HK-2 (cell line): ENCODE data around the gene CARM1.
"Not testable (repeated sequence)": the region's sequence is repeated elsewhere in the genome, so short reads cannot be mapped to it uniquely, and the experiment has no call there.

Experiments used
- DNase-seq: peaks from one replicate; pipeline ENCODE4 v3.0.0-alpha.2; 2018; ENCODE audit not compliant: unreplicated experiment

The CARM1 gene

DNA sequence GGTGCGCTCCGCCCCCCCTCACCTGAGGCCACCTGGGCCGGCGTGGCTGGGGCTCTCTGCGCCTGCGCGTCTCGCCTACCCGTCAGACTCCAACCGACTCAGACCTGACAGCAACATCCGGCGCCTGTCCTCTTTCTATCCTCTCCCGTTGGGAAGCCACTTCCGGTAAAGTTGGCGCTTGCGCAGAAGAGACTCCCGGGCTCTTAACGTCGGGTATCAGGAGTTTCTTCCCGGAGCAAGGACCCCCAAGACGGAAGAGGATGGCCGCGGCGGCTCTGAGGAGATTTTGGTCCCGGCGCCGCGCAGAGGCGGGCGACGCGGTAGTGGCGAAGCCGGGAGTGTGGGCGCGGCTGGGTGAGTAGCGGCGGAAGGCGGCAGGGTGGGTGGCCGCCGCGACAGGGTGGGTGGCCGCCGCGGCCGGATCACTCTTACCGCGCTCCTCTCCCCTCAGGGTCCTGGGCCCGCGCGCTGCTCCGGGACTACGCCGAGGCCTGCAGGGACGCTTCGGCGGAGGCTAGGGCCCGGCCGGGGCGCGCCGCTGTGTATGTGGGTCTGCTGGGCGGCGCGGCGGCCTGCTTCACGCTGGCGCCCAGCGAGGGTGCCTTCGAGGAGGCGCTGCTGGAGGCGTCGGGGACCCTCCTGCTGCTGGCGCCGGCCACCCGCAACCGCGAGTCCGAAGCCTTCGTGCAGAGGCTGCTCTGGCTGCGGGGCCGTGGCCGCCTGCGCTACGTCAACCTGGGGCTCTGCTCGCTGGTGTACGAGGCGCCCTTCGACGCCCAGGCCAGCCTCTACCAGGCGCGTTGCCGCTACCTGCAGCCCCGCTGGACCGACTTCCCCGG, 57.4 kb downstream of the CARM1 start, which contains the start of the genes TIMM29 and YIPF2:
TIMM29 (plus strand) TSS at position 249 of the 839 bp plus-strand sequence; CDS start at position 261, 12 bp downstream.
YIPF2 (minus strand) TSS at position 77 of the 839 bp plus-strand sequence. CDS start 229 bp downstream, outside the sequence.
- peak; percentile 98 for DNase-seq

DNA sequence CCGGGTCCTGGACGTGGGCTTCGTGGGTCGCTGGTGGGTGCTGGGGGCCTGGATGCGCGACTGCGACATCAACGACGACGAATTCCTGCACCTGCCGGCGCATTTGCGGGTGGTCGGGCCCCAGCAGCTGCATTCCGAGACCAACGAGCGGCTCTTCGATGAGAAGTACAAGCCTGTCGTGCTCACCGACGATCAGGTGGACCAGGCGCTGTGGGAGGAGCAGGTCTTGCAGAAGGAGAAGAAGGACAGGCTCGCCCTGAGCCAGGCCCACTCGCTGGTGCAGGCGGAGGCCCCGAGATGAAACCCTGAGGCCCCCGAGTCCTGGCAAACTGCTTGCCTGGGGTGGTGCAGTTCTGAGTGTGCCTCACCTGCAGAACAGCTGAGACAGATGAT, 58.0 kb downstream of the CARM1 start:
- no peak for DNase-seq

DNA sequence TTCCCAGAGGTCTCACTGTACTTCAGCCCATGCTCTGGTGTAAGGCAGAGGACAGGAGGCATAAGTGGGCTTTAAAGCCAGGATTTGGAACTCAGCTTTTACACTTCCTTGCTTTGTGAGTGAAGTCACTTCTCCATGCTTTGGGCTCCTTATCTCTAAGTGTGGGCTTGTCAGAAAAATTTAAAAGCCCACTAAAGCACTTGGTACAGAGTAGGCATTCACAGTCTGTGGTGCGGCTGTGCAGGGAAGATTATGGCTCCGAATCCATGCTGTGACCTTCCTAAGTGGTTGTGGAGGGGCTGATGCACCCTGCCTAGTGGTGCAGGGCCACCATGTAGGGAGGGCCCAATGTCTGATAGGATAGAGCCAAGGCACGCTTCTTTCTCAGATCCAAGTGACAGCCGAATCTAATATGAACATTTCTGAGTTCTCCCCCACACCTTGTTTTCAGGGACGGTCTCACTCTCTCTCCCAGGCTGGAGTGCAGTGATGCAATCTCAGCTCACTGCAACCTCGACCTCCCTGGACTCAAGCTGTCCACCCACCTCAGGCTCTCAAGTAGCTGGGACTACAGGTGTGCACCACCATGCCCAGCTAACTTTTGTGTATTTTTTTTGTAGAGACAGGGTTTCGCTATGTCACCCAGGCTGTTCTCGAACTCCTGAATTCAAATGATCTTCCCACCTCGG, 64.2 kb downstream of the CARM1 start:
- DNase-seq: no peak

DNA sequence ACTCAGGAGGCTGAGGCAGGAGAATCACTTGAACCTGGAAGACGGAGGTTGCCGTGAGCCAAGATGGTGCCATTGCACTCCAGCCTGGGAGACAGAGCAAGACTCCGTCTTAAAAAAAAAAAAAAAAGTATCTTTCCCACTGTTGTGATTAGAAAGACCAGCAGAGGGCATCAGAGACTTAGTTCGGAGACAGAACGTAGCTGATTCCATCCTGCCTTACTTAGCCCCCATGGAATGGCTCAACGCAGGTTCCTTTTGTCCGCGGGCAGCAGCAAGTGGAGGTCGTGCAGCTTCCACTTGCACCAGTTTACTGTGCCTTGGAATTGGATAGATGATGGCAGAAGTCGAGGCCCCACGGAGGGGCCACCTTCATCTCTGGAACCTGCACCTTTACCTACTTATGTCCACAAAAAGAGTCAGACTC, 65.3 kb downstream of the CARM1 start:
- no peak for DNase-seq

DNA sequence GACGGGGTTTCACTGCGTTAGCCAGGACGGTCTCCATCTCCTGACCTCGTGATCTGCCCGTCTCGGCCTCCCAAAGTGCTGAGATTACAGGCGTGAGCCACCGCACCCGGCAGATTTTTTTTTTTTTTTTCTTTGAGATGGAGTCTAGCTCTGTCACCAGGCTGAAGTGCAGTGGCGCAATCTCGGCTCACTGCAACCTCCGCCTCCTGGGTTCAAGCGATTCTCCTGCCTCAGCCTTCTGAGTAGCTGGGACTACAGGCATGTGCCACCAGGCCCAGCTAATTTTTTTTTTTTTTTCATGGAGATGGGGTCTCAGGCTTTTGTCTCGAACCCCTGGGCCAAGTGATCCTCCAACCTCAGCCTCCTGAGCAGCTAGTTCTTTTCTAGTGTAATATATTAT, 70.3 kb downstream of the CARM1 start:
- not testable (repeated sequence) for DNase-seq

DNA sequence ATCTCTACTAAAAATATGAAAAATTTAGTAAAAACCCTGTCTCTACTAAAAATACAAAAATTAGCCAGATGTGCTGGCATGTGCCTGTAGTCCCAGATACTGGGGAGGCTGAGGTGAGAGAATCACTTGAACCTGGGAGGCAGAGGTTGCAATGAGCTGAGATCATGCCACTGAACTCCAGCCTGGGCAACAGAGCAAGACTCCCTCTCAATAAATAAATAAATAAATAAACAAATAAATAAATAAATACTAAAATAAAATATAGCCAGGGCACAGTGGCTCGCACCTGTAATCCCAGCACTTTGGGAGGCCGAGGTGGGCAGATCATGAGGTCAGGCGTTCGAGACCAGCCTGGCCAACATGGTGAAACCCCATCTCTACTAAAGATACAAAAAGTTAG, 72.1 kb downstream of the CARM1 start:
- DNase-seq: not testable (repeated sequence)

DNA sequence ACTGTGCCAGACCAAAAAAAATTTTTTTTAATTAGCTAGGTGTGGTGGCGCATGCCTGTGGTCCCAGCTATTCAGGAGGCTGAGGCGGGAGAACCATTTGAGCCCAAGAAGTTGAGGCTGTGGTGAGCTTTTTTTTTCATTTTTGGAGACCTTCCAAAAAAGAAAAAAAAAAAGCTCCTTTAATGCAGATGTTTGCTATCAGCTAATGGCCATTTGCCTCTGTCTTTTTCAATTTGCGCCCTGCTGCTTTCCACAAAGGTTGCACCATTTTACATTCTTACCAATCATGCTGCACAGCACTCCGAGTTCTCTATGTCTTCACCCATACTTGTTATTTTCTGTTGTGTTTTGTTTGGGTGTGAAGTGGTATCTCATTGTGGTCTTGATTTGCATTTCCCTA, 73.9 kb downstream of the CARM1 start:
- DNase-seq: no peak

DNA sequence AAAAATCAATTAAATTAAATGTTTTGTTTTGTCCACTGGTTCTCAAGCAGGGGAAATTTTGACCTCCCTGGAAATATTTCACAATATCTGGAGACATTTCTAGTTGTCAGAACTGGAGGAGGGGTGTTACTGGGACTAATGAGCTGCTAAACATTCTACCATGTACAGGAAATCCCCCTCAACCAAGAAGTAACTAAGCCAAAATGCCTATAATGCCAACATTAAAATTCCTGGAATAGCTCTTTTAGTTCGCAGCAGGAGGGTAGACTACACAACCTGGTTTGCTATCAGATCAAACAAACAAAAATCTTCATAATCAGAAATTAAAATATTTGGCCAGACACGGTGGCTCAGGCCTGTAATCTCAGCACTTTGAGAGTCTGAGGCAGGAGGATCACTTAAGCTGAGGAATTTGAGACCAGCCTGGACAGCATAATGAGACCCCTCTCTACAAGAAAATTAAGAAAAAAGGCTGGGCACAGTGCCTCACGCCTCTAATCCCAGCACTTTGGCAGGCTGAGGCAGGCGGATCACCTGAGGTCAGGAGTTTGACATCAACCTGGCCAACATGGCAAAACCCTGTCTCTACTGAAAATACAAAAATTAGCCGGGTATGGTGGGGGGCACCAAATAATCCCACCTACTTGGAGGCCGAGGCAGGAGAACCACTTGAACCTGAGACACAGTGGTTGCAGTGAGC, 75.8 kb downstream of the CARM1 start:
- no peak for DNase-seq

DNA sequence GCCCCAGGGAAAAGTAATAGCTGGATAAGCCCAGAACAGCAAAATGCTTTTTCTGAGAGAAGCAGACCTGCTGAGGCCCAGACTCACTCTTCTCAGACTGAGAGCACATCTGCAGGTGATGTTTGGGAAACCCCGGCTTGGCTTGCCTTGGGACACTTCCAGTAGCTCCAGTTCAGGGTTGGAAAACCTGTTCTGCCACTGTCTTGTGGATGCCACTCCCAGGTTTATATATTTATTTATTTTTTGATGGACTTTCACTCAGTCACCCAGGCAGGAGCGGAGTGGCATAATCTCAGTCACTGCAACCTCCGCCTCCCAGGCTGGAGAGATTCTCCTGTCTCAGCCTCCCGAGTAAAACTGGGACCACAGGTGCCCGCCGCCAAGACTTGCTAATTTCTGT, 81.5 kb downstream of the CARM1 start:
- DNase-seq: no peak

DNA sequence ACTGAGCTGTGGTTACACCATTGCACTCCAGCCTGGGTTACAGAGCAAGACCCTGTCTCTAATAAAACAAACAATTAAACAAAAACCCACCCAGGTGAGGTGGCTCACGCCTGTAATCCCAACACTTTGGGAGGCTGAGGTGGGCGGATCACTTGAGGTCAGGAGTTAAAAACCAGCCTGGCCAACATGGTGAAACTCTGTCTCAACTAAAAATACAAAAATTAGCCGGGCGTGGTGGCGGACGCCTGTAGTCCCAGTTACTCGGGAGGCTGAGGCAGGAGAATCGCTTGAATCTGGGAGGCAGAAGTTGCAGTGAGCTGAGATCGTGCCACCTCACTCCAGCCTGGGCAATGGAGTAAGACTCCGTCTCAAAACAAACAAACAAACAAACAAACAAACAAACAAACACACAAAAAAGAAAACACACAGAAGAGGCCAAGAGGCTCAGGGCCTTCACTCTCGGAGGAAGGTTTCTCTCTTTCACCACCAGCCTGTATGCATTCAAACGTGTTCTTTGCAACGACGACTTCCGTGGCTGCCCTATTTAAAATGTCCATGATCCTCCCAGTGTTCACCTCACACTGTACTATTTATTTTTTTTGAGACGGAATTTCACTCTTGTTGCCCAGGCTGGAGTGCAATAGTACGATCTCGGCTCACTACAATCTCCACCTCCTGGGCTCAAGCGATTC, 88.1 kb downstream of the CARM1 start:
- not testable (repeated sequence) for DNase-seq

DNA sequence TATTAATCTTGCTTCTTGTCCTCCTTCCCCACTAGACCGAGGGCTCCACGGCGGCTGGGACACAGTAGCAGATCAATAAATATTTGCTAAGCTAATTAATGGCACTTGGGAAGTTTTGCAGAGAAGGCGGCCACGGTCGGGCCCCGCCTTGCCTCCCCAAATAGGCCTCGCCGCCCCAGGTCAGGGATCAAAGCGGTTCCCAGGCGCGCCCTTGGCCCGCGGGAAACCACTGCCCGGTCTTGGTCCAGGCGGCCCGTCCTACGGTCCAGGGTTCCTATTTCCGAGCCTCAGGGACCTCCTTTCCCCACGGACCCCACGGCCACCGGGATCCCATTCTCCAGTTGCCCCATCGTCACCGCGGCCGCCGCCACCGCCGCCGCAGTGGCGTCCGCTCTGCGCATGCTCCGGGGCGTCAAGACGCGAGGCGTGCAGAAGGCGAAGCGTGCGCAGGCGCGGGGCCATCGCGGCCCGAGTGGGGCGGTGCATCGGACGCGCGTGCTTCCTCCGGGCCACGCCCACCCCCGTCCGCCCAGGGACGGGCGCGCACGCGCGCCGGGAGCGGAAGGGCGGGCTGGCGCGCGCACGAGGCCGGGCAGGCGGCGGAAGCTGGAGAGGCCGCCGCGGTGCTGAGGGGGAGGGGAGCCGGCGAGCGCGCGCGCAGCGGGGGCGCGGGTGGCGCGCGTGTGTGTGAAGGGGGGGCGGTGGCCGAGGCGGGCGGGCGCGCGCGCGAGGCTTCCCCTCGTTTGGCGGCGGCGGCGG, 89.1 kb downstream of the CARM1 start, which contains the start of gene SMARCA4:
SMARCA4 (plus strand) TSS at position 717 of the 759 bp plus-strand sequence. CDS start 23,122 bp downstream, outside the sequence.
- DNase-seq: peak; percentile 97

DNA sequence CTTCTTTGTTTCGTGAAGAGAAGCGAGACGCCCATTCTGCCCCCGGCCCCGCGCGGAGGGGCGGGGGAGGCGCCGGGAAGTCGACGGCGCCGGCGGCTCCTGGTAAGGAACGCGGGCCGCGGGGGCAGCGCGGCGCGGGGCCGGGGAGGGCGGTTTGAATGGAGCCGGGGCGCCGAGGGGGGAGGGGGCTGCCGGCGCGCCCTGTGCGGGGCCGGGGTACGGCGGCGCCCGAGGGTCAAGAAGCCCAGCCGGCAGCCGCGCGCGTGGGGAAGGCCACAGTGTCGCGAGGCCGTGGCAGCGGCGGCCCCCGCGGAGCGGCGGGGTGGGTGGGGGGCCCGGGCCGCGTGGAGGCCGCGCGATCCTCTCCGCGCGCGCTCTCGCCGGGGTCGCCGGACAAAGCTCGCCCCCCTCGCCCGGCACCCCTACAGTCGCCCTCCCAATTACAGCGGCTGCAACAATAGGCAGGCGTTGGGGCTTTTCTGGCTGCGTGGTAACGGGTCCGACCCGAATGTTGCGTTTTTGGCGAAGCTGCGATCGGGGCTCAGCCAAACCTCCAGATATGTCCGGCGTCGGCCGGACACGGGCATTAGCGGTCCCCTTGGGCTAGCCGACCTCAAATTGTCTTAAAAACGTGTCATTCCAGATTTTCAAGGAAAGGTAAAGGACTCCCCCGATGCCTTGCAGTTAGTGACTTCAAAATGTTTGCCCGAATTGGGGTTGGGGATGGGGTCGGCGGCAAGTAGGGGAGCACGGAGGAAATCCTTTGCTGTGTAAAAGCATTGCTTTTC, 89.9 kb downstream of the CARM1 start:
- DNase-seq: peak; percentile 33

DNA sequence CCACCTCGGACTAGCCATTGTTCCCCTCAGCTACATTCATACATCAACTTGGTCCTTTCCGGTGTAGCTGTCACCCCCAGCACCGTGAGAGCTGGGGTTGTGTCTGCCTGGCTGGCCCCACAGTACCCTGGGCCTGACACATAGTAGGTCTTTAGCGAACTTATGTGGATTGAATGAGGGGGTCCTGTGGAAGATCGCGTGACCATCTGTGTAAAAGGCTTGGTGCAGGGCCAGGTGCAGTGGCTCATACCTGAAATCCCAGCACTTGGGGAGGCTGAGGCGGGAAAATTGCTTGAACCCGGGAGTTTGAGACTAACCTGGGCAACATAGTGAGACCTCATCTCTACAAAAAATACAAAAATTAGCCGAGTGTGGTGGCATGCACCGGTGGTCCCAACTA, 91.5 kb downstream of the CARM1 start:
- DNase-seq: no peak

DNA sequence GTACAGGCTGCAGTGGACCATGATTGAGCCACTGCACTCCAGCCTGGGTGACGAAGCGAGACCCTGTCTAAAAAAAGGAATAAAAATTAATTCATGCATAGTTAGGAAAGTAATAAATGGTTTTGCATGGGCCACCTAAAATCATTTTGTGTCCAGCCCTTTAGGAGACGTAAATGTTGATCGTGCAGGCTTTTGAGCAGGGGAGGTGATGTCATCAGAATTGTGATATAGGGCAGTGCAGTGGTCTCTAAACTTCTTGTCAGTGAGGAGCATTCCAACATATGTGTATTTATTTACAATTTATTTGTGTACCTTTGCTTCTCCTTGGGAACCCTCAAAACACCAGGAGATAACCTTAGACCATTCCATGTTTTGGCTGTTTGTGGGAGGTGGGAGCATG, 92.5 kb downstream of the CARM1 start:
- no peak for DNase-seq

DNA sequence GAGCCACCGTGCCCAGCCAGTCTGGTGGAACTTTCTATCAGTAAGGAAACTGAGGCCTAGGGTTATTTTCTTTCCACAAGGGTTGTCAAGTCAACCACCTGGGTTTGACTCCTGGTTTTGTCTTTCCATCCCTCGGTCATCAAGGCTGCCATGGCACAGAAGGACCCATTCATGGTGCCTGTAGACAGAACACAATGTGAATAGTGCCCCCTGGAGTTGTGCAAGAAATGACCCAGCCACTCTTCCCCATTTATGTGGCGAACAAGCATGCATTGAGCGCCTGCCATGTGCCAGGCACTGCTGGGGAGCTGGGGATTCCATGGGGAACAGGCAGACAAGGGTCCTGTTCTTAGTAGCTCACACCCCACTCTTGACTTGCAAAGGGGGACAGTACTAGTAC, 93.5 kb downstream of the CARM1 start:
- DNase-seq: no peak

DNA sequence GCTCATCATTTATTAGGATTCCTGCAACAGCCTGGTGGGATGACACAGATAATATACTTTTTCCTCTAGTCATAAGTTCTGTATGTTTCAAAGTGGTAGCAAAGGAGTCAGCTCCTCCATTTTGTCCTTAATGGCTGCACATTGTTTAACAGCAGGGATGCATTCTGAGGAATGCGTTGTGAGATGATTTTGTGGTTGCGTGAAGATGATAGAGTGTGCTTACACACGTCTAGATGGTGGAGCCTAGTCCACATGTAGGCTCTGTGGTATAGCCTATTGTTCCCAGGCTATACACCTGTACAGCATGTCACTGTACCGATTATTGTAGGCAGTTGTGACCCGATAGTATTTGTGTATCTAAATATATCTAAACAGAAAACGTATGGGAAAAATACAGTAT, 94.0 kb downstream of the CARM1 start:
- no peak for DNase-seq

DNA sequence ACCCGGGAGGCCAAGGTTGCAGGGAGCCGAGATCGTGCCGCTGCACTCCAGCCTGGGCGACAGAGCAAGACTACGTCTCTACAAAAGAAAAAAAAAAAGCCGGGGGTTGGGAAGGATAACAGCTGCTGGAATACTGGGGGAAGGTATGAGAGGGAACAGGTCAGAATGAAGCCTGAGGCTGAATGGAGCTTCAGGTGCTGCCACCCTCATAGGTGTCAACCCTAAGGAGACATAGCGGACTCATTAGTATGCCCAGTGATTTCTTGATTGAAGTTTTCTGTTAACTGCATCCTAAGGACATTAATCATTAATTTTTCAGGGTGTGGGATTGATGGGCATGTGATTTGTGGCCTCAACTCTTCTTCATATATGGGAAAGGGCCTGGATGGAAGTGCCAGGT, 95.5 kb downstream of the CARM1 start:
- DNase-seq: no peak

DNA sequence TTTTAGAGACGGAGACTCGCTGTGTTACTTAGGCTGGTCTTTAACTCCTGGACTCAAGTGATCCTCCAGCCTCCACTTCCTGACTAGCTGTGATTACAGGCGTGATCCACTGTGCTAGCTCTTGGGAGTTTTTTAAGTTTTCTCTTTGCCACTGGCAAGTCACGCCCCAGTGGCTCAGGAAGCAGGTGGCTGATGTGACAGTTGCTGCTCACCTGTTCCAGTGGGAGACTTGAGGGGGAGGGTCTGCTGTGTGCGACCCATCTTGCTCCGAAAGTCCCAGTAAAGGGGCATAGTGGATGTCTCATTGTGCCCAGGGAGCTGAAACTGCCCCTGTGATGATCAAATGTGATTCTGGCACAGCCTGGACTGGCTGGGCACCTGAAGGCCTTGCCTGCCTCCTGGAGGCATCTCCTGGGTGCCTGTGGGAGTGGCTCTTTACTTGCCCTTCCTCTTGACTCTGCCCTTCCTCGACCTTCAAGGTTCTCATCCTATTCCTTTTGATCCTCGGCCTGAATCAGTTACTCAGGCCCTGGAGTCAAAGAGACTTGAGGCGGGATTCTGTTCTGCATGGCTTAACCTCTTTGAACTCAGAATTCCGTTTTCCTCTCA, 97.3 kb downstream of the CARM1 start:
- peak; percentile 36 for DNase-seq

DNA sequence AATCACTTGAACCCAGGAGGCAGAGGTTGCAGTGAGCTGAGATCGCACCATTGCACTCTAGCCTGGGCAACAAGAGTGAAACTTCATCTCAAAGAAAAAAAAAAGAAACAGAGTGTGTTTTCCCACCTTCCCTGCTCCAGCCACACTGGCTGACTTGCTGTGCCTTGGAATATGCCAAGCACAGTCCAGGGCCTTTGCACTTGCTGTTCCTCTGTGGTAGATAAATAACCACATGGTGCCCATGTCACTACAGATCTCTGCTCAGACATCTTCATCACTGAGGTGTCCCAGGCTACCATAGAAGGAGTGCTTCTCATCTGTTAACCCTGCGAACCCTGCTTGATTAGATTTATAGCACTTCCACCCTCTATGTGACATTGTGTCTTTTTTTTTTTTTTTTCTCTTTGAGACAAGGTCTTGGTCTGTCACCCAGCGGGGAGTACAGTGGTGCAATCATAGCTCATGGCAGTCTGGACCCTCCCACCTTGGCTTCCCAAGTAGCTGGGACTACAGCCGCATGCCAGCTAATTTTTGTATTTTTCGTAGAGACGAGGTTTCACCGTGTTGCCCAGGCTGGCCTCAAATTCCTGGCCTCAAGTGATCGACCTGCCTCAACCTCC, 99.9 kb downstream of the CARM1 start:
- DNase-seq: no peak
